HepG2 (cell line): ENCODE data around the gene ABI3BP. TPM values are rescaled to one million over a fixed set of nuclear protein-coding genes. Genes with fewer than 3 reads are reported as not detected.

ENCODE experiments used
- ATAC-seq: fragments of 200-7000 bp; cut with Tn5 transposase; 3 replicates; pipeline ENCODE4 v1.9.1; 2020; ENCODE audit warnings: mild to moderate bottlenecking, moderate library complexity
- BruUV-seq: library from RNA; stranded (reverse); fragments of 400-500 nt; replicated peaks from 2 replicates; lab custom pipeline; 2021; lab: Mats Ljungman, UMichigan
- CTCF ChIA-PET: fragments of 300-600 bp; formaldehyde crosslinking; extraction: SDS; loops from one replicate; lab custom pipeline; 2021; ENCODE audit warnings: low total read pairs, inconsistent platforms, low intra/inter-chr PET ratio; lab: Yijun Ruan, JAX
- POLR2A ChIA-PET: fragments of 350-600 bp; sonication (Branson Sonifier 250); formaldehyde crosslinking; loops from one replicate; lab custom pipeline; 2020; ENCODE audit warnings: antibody characterized with exemption, inconsistent platforms; lab: Yijun Ruan, JAX
- DNase-seq: peaks from one replicate; pipeline ENCODE4 v3.0.0-alpha.2; 2015; ENCODE audit warnings: low spot score
- FAIRE-seq: peaks from 3 replicates; lab custom pipeline; 2011; peaks lifted over from hg19 to GRCh38; lab: Jason Lieb, UNC
- H2AFZ ChIP-seq: one replicate; pipeline ENCODE4 v1.6.1; 2011; ENCODE audit warnings: low read length, inconsistent platforms
- H3K27ac ChIP-seq: fragments of 300-600 bp; 3 replicates; pipeline ENCODE4 v1.8.0; 2011; ENCODE audit warnings: mixed run types, mild to moderate bottlenecking, mixed read lengths, low read length, inconsistent platforms; ENCODE audit not compliant: insufficient read depth; ENCODE audit errors: extremely low read length
- H3K27me3 ChIP-seq, 2 experiments: fragments of 200-600 bp in 1 of 2; 2 replicates in 1 of 2; 3 replicates in 1 of 2; pipeline versions ENCODE4 v1.6.0 to v1.8.0; 2011; ENCODE audit warnings: low read length in 2 of 2, mild to moderate bottlenecking in 2 of 2, moderate library complexity in 2 of 2, inconsistent platforms in 1 of 2; ENCODE audit not compliant: insufficient read depth in 2 of 2, control insufficient read depth in 1 of 2
- H3K36me3 ChIP-seq, 2 experiments: fragments of 200-600 bp in 1 of 2; replicated peaks in 1 of 2; 2 replicates in 1 of 2; 3 replicates in 1 of 2; pipeline versions ENCODE4 v1.5.1 to v1.8.0; 2011; ENCODE audit warnings: low read length in 2 of 2, inconsistent platforms in 1 of 2; ENCODE audit not compliant: insufficient read depth in 2 of 2, control insufficient read depth in 1 of 2
- H3K4me1 ChIP-seq: 2 replicates; pipeline ENCODE4 v1.5.1; 2012; ENCODE audit warnings: low read length, inconsistent platforms; ENCODE audit not compliant: insufficient read depth
- H3K4me2 ChIP-seq: 2 replicates; pipeline ENCODE4 v1.6.0; 2011; ENCODE audit warnings: low read depth, low read length, inconsistent platforms
- H3K4me3 ChIP-seq, 3 experiments: fragments of 200-600 bp in 1 of 3; sonication (generic), shearing (Covaris generic) in 1 of 3; replicated peaks in 1 of 3; 2 replicates each; pipeline ENCODE4 v1.5.1; 2011 to 2016; ENCODE audit warnings: low read length in 3 of 3, inconsistent platforms in 2 of 3, low read depth in 2 of 3, mild to moderate bottlenecking in 2 of 3, control low read depth in 1 of 3, mixed read lengths in 1 of 3; ENCODE audit not compliant: insufficient read depth in 1 of 3
- H3K79me2 ChIP-seq: one replicate; pipeline ENCODE4 v1.6.1; 2011; ENCODE audit warnings: low read length, inconsistent platforms; ENCODE audit not compliant: insufficient read depth
- H3K9ac ChIP-seq: 2 replicates; pipeline ENCODE4 v1.6.0; 2011; ENCODE audit warnings: mild to moderate bottlenecking, low read depth, low read length, inconsistent platforms; ENCODE audit not compliant: insufficient read depth
- H3K9me3 ChIP-seq: 2 replicates; pipeline ENCODE4 v1.5.1; 2012; ENCODE audit warnings: mild to moderate bottlenecking, low read length
- H4K20me1 ChIP-seq: 2 replicates; pipeline ENCODE4 v1.6.0; 2011; ENCODE audit warnings: inconsistent platforms, mild to moderate bottlenecking, low read length, moderate library complexity; ENCODE audit not compliant: insufficient read depth
- EED ChIP-seq: sonication (generic); formaldehyde crosslinking; IDR thresholded peaks from 2 replicates; pipeline ENCODE4 v1.5.0; 2020; ENCODE audit warnings: mild to moderate bottlenecking, missing genetic modification reagents
- JUND ChIP-seq: sonication (generic); formaldehyde crosslinking; IDR thresholded peaks from 2 replicates; pipeline ENCODE4 v1.8.0; 2022; ENCODE audit warnings: mild to moderate bottlenecking, missing genetic modification reagents
- KLF11 ChIP-seq: IDR thresholded peaks from 2 replicates; pipeline ENCODE4 v1.6.1; 2016; ENCODE audit warnings: missing compliant biosample characterization
- REL ChIP-seq: sonication (generic); formaldehyde crosslinking; conservative IDR thresholded peaks from 2 replicates; pipeline ENCODE4 v1.8.0; 2022; ENCODE audit warnings: mild to moderate bottlenecking, missing genetic modification reagents, moderate library complexity
- SALL1 ChIP-seq: sonication (generic); formaldehyde crosslinking; IDR thresholded peaks from 2 replicates; pipeline ENCODE4 v1.8.0; 2022; ENCODE audit warnings: mild to moderate bottlenecking, missing genetic modification reagents
- TOE1 ChIP-seq: sonication (generic); formaldehyde crosslinking; IDR thresholded peaks from 2 replicates; pipeline ENCODE4 v1.4.0; 2020; ENCODE audit warnings: mild to moderate bottlenecking, missing genetic modification reagents
- ZFY ChIP-seq: sonication (generic); formaldehyde crosslinking; IDR thresholded peaks from 2 replicates; pipeline ENCODE4 v1.4.0; 2020; ENCODE audit warnings: missing genetic modification reagents
- ZNF589 ChIP-seq: sonication (generic); formaldehyde crosslinking; conservative IDR thresholded peaks from 2 replicates; pipeline ENCODE4 v1.8.0; 2022; ENCODE audit warnings: mild to moderate bottlenecking, moderate library complexity, missing genetic modification reagents
- ZNF772 ChIP-seq: sonication (generic); formaldehyde crosslinking; IDR thresholded peaks from 2 replicates; pipeline ENCODE4 v1.5.0; 2020; ENCODE audit warnings: mild to moderate bottlenecking, missing genetic modification reagents
- WGBS: methylation state at CpG from one replicate; pipeline ENCODE4 v1.1.6; 2017; ENCODE audit warnings: low lambda C conversion rate; 5-methylcytosine and 5-hydroxymethylcytosine counted together
- in situ Hi-C: cut with HindIII; loops from 2 replicates; pipeline ENCODE4 v1.10.0; 2017; ENCODE audit warnings: low pct_unique_long_range_greater_than_20kb; ENCODE audit not compliant: extremely low pct_ligation_motif_present
- intact Hi-C: fragments of 100-400 bp; cut with micrococcal nuclease; formaldehyde crosslinking; loops from one replicate; pipeline ENCODE4 v1.10.0; 2022; ENCODE audit not compliant: unreplicated experiment
- polyA plus RNA-seq, 8 experiments: library from polyadenylated mRNA; depleted of rRNA in 3 of 8; stranded (reverse) in 7 of 8; unstranded in 1 of 8; fragments of >200 nt; fragmentation: Illumina TruSeq in 4 of 8; extraction: Trizol in 4 of 8; gene quantifications; 2 replicates each; pipeline versions ENCODE4 v1.2.1 to v1.2.3, GENCODE V29; 2011 to 2016; ENCODE audit warnings: low read depth in 4 of 8, missing spikeins in 1 of 8, mixed read lengths in 1 of 8; ENCODE audit not compliant: insufficient read depth in 1 of 8
- total RNA-seq, 5 experiments: library from RNA; depleted of rRNA; stranded (reverse); fragments of >200 nt; fragmentation: Illumina TruSeq; extraction: Trizol; gene quantifications; 2 replicates each; pipeline ENCODE4 v1.2.3, GENCODE V29; 2016; ENCODE audit warnings: low read depth in 1 of 5
- TF ChIP-seq, protein P1 (sequence below): sonication (generic); formaldehyde crosslinking; IDR thresholded peaks from 2 replicates; pipeline ENCODE4 v1.4.0; 2020; ENCODE audit warnings: mild to moderate bottlenecking, missing genetic modification reagents

The ABI3BP gene
- total and polyA plus RNA-seq, 2 of the 13 experiments (the other 11 are each of a cell fraction or from before 2014, with no cell fraction given), result not detected

DNA sequence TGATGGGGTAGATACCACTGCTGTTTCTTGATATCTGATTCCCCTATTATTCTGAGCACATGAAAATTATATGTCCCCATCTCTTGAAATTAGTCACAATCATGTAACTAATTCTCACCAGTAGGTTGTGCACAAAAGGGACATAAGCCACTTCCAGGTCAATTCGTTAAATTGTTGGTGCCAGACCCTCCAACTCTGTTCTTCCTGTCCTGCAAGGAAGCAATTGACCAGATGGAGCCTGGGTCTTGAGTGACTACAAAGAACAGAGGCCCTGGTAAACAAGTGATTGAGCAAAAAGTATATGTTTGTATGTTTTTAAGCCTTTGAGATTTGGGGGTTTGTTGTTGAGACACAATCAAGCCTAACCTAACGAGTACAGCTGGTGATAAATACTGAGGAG lies 36.9 kb downstream of the ABI3BP start:
- H3K36me3 ChIP-seq, result no peaks in the 10 kb centered on the region
- FAIRE-seq, result no peak
- H3K27me3 ChIP-seq, result no peaks in the 10 kb centered on the region
- no peaks in the 10 kb centered on the region for H3K4me1 ChIP-seq
- no peaks in the 10 kb centered on the region for H3K79me2 ChIP-seq
- no peak overlapping the region for H2AFZ ChIP-seq
- no peaks in the 10 kb centered on the region for H4K20me1 ChIP-seq
- H3K4me2 ChIP-seq, result no peak overlapping the region
- CTCF ChIA-PET, result no interaction called here
- no peak for ATAC-seq
- no peak overlapping the region for H3K4me3 ChIP-seq
- POLR2A ChIA-PET, result no interaction called here
- H3K27ac ChIP-seq, result no peak overlapping the region
- intact Hi-C loops (no loop called here), in situ Hi-C loops (no loop called here)
- DNase-seq, result no peak
- BruUV-seq, result no TSS peak
- H3K9me3 ChIP-seq, result no peaks in the 10 kb centered on the region
- TF ChIP-seq REL (CRISPR knock-in tag) (no peak), KLF11 (CRISPR knock-in tag) (no peak), ZFY (no peak), JUND (no peak), TOE1 (CRISPR knock-in tag) (no peak), ZNF772 (CRISPR knock-in tag) (no peak), EED (no peak), SALL1 (CRISPR knock-in tag) (no peak), ZNF589 (no peak)
- TF ChIP-seq, protein P1, sequence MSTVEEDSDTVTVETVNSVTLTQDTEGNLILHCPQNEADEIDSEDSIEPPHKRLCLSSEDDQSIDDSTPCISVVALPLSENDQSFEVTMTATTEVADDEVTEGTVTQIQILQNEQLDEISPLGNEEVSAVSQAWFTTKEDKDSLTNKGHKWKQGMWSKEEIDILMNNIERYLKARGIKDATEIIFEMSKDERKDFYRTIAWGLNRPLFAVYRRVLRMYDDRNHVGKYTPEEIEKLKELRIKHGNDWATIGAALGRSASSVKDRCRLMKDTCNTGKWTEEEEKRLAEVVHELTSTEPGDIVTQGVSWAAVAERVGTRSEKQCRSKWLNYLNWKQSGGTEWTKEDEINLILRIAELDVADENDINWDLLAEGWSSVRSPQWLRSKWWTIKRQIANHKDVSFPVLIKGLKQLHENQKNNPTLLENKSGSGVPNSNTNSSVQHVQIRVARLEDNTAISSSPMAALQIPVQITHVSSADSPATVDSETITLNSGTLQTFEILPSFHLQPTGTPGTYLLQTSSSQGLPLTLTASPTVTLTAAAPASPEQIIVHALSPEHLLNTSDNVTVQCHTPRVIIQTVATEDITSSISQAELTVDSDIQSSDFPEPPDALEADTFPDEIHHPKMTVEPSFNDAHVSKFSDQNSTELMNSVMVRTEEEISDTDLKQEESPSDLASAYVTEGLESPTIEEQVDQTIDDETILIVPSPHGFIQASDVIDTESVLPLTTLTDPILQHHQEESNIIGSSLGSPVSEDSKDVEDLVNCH (CRISPR knock-in tag), result no peak
- H3K9ac ChIP-seq, result no peak overlapping the region
- WGBS, result 2% methylated on average over 2 of the region's 2 CpGs
